Fibroblast of villous mesenchyme (primary cell): Measurements from ENCODE around the gene ESRRB. TPM values are rescaled to one million over a fixed set of nuclear protein-coding genes. Genes with fewer than 3 reads are reported as not detected.

Source experiments
- DNase-seq: peaks from one replicate; pipeline ENCODE4 v3.0.0-alpha.2; 2010; ENCODE audit warnings: low read depth
- H3K4me3 ChIP-seq: 2 replicates; pipeline ENCODE4 v1.5.1; 2011; ENCODE audit warnings: low read depth, mild to moderate bottlenecking, low read length
- CTCF ChIP-seq: IDR thresholded peaks from 2 replicates; pipeline ENCODE4 v1.5.1; 2012; ENCODE audit warnings: low read depth, mild to moderate bottlenecking, low read length; ENCODE audit not compliant: insufficient read depth
- total RNA-seq: library from RNA; depleted of rRNA; stranded (reverse); fragments of >200 nt; gene quantifications from 2 replicates; pipeline ENCODE4 v1.2.3, GENCODE V29; 2012

ESRRB gene
- total RNA-seq, 1 donor = not detected

- no peak overlapping the region for H3K4me3 ChIP-seq
- TF ChIP-seq CTCF = no peak
- no peak for DNase-seq
Measured at GRCh38 chr14:76541594-76542219, 165.8 kb downstream of the ESRRB start.

- H3K4me3 ChIP-seq = no peak overlapping the region
- peak; percentile 53 for TF ChIP-seq CTCF
- DNase-seq = peak; percentile 5
Measured at GRCh38 chr14:76546426-76547221, 170.7 kb downstream of the ESRRB start.

- DNase-seq = no peak
- no peak overlapping the region for H3K4me3 ChIP-seq
- TF ChIP-seq CTCF = no peak
Measured at GRCh38 chr14:76547831-76548230, 171.9 kb downstream of the ESRRB start.

GRCh38 chr14:76550534-76550933 is 174.6 kb downstream of the ESRRB start:
- no peak for DNase-seq
- no peak for TF ChIP-seq CTCF
- H3K4me3 ChIP-seq = no peak overlapping the region

- no peak for DNase-seq
- TF ChIP-seq CTCF = no peak
- H3K4me3 ChIP-seq = no peak overlapping the region
Measured at GRCh38 chr14:76551116-76551515, 175.2 kb downstream of the ESRRB start.

Other genes starting within 250 kb of the ESRRB start
- gene GPATCH2L, start 224.2 kb upstream of the ESRRB start, total RNA-seq = 39.0 and 59.2 TPM in 2 replicates